ENCODE results near the gene LAD1. TPM values are rescaled to one million over a fixed set of nuclear protein-coding genes. Genes with fewer than 3 reads are reported as not detected.

The LAD1 gene
- total RNA-seq, 1 donor from 2014 or later, result 0.17 TPM

DNA sequence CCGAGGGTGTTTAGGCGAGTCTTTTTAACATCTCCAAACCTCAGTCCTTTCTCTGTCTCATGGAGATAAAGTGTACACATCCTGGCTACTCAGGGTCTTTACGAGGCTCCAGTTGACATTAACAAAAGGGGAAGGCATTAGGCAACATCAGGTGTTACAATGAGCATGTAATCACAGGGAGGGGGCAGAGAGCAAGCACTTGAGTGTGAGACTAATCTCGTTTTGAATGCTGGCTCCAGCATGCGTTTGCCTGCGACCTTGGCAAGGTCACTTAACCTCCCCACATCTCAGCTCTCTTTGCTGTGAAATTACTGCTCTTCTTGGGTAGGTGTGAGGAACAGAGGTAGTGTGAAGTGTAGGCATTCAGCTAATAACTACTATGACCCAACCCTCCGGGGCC lies 24.8 kb downstream of the LAD1 start:
- Mint-ChIP-seq H3K27ac (ENCODE audit: unreplicated experiment) (no peak overlapping the region), H3K4me3 (ENCODE audit: unreplicated experiment) (no peak overlapping the region), H3K27me3 (ENCODE audit: low read depth) (peaks cover 4% of the 10 kb centered on the region), H3K9me3 (ENCODE audit: low read depth) (no peaks in the 10 kb centered on the region), H3K36me3 (ENCODE audit: low read depth) (no peaks in the 10 kb centered on the region), H3K4me1 (ENCODE audit: low read depth) (peaks cover 25% of the 10 kb centered on the region)
- TF ChIP-seq, protein P1, sequence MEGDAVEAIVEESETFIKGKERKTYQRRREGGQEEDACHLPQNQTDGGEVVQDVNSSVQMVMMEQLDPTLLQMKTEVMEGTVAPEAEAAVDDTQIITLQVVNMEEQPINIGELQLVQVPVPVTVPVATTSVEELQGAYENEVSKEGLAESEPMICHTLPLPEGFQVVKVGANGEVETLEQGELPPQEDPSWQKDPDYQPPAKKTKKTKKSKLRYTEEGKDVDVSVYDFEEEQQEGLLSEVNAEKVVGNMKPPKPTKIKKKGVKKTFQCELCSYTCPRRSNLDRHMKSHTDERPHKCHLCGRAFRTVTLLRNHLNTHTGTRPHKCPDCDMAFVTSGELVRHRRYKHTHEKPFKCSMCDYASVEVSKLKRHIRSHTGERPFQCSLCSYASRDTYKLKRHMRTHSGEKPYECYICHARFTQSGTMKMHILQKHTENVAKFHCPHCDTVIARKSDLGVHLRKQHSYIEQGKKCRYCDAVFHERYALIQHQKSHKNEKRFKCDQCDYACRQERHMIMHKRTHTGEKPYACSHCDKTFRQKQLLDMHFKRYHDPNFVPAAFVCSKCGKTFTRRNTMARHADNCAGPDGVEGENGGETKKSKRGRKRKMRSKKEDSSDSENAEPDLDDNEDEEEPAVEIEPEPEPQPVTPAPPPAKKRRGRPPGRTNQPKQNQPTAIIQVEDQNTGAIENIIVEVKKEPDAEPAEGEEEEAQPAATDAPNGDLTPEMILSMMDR (IDR thresholded peaks at IDR 0.05), result no peak
- no peak for DNase-seq (ENCODE audit: low spot score)

DNA sequence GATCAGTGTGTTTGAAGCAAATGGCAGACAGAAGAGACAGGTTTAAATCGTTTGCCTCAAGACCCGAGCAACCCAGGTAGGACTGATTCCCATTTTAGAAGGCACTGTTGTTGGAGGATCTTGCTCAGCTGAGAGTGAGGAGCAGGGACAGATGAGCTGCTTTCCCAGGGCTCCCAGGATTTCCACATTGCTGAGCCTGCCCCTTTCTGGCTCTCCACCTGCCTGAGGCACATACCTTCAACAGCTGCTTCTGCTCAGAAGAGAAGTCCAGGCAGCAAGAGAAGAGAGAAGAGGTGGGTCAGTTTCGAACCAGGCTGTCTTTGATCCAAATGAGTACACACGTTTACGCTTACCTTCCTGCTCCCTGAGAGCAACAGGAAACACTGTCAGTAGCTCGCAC lies 27.3 kb downstream of the LAD1 start:
- Mint-ChIP-seq H3K4me3 (ENCODE audit: unreplicated experiment) (no peak overlapping the region), H3K27me3 (ENCODE audit: low read depth) (peaks cover 8% of the 10 kb centered on the region), H3K9me3 (ENCODE audit: low read depth) (no peaks in the 10 kb centered on the region), H3K27ac (ENCODE audit: unreplicated experiment) (no peak overlapping the region), H3K4me1 (ENCODE audit: low read depth) (peaks cover 12% of the 10 kb centered on the region), H3K36me3 (ENCODE audit: low read depth) (peaks cover 4% of the 10 kb centered on the region)
- TF ChIP-seq, protein P1 (IDR thresholded peaks at IDR 0.05), result no peak
- DNase-seq (ENCODE audit: low spot score), result no peak

DNA sequence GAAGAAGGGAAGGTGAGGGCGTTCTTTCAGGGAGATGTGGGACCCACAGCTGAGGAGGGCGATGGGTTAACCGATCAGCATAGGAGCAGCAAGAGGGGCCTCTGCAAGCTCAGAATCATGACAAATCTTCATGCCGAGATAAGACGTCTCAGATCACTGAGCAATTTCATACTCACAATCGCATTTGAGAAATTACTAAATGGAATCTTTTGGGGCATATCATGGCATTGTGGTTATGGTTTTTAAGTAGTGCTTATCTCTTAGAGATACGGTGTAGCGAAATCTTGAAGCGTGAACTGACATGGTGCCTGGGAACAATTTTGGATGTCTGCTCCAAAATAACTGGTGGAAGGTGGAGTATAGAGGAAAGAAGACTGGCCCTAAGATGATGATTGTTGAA lies 27.8 kb downstream of the LAD1 start:
- H3K4me1 Mint-ChIP-seq (ENCODE audit: low read depth), result peaks cover 7% of the 10 kb centered on the region
- H3K4me3 Mint-ChIP-seq (ENCODE audit: unreplicated experiment), result no peak overlapping the region
- peaks cover 4% of the 10 kb centered on the region for H3K36me3 Mint-ChIP-seq (ENCODE audit: low read depth)
- no peak for DNase-seq (ENCODE audit: low spot score)
- TF ChIP-seq, protein P1 (IDR thresholded peaks at IDR 0.05), result no peak
- H3K27ac Mint-ChIP-seq (ENCODE audit: unreplicated experiment), result no peak overlapping the region
- peaks cover 8% of the 10 kb centered on the region for H3K27me3 Mint-ChIP-seq (ENCODE audit: low read depth)
- no peaks in the 10 kb centered on the region for H3K9me3 Mint-ChIP-seq (ENCODE audit: low read depth)

DNA sequence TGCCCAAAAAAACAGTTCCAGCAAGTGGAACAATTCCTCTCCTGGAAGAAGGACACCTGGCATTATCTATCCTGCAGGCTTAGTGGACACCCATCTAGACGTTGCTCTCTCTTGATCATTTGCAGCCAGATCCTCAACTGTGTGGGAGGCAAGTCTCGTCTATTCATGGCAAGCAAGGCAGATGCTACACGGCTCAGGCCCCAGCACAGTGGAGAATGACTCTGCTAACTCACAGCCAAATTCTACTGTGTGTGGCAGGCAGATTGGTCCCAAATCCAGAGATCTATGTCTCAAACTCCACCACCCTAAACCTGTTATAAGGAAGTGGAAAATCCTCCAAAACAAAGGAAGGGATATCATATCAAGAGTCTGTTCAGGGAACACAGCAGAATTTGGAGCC lies 28.6 kb downstream of the LAD1 start:
- Mint-ChIP-seq H3K9me3 (ENCODE audit: low read depth) (no peaks in the 10 kb centered on the region), H3K36me3 (ENCODE audit: low read depth) (peaks cover 4% of the 10 kb centered on the region), H3K4me1 (ENCODE audit: low read depth) (no peaks in the 10 kb centered on the region), H3K27me3 (ENCODE audit: low read depth) (peaks cover 8% of the 10 kb centered on the region), H3K4me3 (ENCODE audit: unreplicated experiment) (no peak overlapping the region), H3K27ac (ENCODE audit: unreplicated experiment) (no peak overlapping the region)
- TF ChIP-seq, protein P1 (IDR thresholded peaks at IDR 0.05), result no peak
- DNase-seq (ENCODE audit: low spot score), result no peak

DNA sequence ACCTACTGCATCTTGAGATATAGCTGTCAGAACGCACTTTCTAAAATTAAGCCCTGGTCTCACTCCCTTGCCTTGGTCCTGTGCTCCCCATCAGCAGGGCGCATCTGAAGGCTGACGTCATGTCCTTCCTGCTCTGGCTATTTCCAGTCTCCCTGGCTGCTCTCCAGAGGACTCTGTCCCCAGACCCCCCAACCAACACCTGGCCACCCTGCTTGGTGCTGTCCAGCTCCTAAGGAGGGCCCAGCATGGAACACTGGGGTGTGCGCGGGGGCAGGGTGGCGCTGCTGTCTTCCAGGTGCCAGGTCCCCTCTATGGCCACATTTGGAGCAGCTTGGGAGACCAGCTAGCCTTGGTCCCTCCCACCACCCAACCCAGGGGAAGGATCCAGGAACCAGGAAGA lies 29.9 kb downstream of the LAD1 start:
- no peak overlapping the region for H3K4me3 Mint-ChIP-seq (ENCODE audit: unreplicated experiment)

More for the DNA sequence above, 29.9 kb downstream of the LAD1 start:
- no peak for DNase-seq (ENCODE audit: low spot score)
- Mint-ChIP-seq H3K9me3 (ENCODE audit: low read depth) (no peaks in the 10 kb centered on the region), H3K36me3 (ENCODE audit: low read depth) (peaks cover 4% of the 10 kb centered on the region), H3K4me1 (ENCODE audit: low read depth) (no peaks in the 10 kb centered on the region), H3K27me3 (ENCODE audit: low read depth) (peaks cover 8% of the 10 kb centered on the region), H3K27ac (ENCODE audit: unreplicated experiment) (no peak overlapping the region)
- TF ChIP-seq, protein P1 (IDR thresholded peaks at IDR 0.05), result no peak

All from chondrocyte (in vitro differentiated cells).